Body of pancreas (tissue), 4 donors: ENCODE data around the gene ELL.

Source experiments
- POLR2A ChIP-seq, 3 donors: fragments of 450-650 bp; IDR thresholded peaks; one replicate each; pipeline ENCODE4 v1.6.1; 2016; ENCODE audit warnings: antibody characterized with exemption in 3 of 3, mild to moderate bottlenecking in 2 of 3
- TF ChIP-seq, protein P1 (sequence below), 7 experiments: fragments of 450-650 bp in 4 of 7; fragments of 200-600 bp in 3 of 7; sonication (generic) in 3 of 7; IDR thresholded peaks; one replicate each; pipeline ENCODE4 v1.5.1; 2016 to 2019; ENCODE audit warnings: antibody characterized with exemption in 7 of 7

DNA sequence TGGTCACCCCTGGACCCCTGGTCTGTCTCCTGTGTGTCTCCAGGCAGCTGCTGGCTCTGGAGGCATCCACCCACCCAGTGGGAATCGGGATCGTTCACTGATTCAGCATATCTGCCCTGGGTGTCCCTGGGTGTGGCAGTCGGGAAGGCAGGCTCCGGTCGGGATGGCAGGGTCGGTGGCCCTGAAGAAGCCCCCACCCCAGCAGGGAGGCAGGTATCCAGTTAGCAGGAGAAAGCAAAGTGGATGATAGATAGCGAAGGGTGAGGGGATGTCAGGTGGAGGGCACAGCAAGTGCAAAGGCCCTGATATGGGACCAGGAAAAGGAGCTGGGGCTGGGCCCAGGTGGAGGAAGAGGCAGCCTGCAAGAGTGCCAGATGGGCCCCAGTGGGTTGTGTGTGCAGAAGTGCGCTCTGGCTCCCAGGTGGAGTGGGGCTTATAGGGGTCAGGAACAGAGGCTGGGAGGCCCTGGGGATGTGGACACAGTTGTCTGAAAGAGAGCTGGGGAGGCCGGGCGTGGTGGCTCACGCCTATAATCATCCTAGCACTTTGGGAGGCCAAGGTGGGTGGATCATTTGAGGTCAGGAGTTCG lies 100.4 kb downstream of the ELL start:
- TF ChIP-seq, protein P1, sequence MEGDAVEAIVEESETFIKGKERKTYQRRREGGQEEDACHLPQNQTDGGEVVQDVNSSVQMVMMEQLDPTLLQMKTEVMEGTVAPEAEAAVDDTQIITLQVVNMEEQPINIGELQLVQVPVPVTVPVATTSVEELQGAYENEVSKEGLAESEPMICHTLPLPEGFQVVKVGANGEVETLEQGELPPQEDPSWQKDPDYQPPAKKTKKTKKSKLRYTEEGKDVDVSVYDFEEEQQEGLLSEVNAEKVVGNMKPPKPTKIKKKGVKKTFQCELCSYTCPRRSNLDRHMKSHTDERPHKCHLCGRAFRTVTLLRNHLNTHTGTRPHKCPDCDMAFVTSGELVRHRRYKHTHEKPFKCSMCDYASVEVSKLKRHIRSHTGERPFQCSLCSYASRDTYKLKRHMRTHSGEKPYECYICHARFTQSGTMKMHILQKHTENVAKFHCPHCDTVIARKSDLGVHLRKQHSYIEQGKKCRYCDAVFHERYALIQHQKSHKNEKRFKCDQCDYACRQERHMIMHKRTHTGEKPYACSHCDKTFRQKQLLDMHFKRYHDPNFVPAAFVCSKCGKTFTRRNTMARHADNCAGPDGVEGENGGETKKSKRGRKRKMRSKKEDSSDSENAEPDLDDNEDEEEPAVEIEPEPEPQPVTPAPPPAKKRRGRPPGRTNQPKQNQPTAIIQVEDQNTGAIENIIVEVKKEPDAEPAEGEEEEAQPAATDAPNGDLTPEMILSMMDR (IDR thresholded peaks at IDR 0.05): no peak
- no peak for TF ChIP-seq POLR2A (IDR thresholded peaks at IDR 0.05)
